ACHN (cell line): ENCODE measurements around the gene ALDH3B2.
"Not testable (repeated sequence)": the region's sequence is repeated elsewhere in the genome, so short reads cannot be mapped to it uniquely, and the experiment has no call there.

ENCODE experiments used
- DNase-seq: peaks from one replicate; pipeline ENCODE4 v3.0.0-alpha.2; 2015
- in situ Hi-C: cut with HindIII; loops from 2 replicates; pipeline ENCODE4 v1.10.0; 2017; ENCODE audit warnings: low sequenced_read_pairs, low pct_ligation_motif_present, low pct_unique_long_range_greater_than_20kb

The ALDH3B2 gene

DNA sequence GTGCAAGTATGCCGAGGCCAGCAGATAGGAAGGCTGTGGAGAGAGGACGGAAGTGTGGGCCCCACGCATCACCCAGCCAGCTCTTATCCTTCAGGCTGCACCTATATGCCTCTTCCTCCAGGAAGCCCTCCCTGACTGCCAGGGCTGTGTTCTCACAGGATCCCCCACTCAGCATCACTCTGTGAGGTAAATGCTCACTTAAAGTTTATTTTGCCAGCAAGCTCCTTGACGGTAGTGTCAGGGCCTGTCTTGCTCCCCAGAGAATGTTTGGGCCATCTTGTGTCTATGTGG lies 39.2 kb downstream of the ALDH3B2 start:
- no peak for DNase-seq
- in situ Hi-C loops: no loop called here

DNA sequence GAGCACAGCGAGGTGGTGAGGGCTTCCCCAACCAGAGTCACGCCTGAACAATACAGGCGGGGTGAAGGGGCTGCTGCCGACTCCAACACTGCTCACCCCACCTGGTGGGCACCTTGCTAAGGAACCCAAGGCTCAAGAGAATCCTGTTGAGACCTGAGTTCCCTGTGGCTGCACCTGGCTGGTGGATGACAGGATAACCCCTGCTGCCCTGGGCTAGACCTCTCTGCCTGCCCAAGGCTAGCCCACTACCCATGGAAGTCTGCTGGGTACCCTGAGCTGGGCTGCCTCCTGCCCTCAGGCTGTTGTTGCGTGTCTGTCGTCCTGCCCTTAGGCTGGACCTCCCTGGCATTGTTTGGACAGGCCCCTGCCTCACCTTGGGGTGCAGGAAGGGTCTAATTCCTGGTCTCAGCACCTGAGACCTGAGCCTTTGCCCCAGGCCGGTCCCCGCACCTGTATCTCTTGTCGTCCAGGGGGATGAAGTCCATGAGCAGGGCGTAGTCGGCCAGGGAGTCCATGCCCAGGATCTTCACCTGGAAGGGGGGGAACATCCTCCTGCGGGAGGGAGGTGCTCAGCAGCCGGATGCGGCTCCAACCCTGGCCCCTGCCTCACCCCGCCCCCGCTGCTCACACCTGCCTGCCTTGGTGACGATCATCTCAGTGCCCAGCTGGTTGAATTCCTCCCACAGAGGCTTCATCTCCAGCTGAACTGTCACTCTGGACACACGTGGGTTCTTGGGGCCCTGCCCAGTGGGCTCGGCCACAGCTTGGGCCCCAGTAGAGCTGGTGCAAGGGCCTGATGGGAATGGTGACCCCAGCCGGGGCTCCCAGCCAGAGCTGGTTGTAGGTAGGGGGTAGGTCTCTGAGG lies 39.8 kb downstream of the ALDH3B2 start:
- in situ Hi-C loops: no loop called here
- no peak for DNase-seq

DNA sequence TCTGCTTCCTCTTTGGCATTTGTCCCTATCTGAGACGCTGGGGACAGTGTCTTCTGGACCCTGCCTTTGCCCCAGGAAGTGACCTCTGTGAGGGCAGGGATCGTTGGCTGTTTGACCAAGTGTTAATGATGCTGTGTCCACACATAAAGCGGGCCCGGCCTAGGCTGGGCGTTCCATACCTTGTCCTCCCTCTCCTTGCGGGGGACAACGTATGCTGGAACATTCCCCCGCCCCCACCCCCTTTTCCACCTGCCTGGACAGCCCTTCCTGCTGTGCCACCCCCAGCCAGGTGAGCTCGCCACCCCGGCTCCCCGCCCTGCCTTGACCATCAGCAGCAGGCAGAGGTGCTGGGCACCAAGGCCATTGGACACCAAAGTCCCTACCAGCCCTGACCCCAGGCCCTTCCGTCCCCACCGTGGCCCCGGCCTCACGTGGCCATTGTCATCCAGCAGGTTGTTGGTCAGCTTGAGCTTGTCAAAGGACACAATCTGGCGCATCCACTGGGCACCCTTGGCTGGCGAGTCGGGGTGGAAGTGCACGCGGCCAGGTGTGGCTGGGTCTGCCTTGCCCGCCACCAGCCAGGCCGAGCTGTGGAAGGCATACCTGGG lies 40.6 kb downstream of the ALDH3B2 start:
- DNase-seq: no peak
- in situ Hi-C loops: no loop called here

DNA sequence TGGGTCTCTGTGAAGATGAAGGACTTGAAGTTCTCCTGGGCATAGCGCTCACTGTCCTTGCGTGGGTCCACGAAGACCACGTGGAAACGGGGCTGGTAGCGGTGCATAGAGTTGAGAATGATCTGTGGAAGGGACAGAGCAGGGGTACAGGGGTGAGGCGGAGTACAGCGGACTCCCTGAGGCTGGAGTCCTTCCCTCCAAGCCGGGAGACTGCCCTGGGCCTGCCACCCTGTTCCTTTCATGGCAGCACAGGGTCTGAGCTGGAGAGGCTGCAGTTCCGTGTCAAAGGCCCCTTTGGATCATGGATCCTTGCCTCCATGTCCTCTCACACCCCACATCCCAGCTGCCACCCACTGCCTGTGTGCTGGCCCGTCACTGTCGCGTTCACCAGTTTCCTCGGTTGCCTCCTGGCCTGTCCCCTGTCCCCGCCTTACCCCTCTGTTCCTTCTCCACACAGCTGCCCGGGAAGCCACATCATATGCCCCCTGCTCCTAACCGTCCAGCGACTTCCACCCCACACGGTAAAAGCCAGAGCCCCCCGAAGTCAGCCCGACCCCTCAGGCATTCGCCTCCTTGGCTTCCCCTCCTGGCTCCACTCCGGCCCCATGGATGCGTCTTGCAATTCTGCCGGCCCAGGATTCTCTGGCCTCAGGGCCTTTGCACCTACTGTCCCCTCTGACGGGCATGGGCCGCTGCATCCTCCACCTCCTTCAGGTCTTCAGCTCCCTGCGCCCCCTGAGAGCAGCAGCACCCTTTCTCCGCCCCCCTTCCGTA lies 41.3 kb downstream of the ALDH3B2 start:
- in situ Hi-C loops: no loop called here

DNA sequence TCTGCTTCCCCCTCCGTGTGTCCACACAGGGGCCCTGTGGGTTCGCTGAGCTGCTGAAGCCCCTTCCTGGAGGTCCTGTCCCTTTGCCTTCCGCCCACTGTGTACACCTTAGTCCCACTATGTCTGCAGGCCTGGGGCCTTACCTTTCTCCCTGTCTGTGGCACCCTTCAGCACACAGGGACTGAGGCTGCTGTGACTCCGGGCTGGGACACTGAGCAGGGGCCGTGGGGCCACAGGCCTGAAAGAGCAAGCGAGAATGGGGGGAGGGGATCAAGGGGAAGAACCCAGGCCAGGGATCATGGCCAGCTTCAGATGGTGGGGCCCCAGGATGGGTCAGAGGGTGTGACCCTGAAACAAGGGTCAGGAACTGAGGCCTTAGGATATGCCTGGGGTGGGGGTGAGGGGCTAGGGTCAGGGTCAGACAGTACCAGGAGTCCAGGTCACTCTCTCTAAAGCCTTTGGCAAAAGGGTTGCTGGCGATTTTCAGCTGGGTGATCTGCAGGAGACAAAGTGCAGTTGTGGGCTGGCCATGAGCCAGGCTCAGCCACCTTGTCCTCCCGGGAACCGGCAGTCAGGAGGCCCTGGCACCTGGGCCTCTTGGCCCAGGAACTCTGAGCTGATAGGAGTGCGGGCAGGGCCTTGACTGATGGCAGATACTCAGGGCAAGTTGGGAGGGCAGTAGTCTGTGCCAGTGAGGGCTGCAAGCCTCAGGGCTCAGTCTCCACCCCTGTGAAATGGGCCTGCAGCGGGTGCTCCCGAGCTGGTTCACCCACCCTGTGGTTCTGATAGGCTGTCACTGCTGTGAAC lies 42.0 kb downstream of the ALDH3B2 start:
- in situ Hi-C loops: no loop called here
- DNase-seq: no peak

More for the DNA sequence above, 41.3 kb downstream of the ALDH3B2 start:
- no peak for DNase-seq

DNA sequence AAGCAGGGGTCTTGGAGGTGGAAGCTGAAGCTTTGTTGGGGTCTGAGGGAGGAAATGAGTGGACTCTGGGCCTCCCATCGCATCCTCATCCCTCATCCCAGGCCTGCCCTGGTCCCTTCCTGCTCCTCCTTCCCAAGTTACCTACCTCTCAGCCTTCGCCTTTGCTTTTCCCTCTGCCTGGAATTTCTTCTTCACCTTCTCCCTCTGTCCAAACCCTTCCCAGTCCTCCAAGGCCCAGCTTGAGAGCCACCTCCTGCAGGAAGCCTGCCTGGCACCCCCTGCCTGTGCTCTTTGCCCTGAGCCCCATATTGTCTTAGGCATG lies 42.6 kb downstream of the ALDH3B2 start:
- in situ Hi-C loops: no loop called here
- no peak for DNase-seq

DNA sequence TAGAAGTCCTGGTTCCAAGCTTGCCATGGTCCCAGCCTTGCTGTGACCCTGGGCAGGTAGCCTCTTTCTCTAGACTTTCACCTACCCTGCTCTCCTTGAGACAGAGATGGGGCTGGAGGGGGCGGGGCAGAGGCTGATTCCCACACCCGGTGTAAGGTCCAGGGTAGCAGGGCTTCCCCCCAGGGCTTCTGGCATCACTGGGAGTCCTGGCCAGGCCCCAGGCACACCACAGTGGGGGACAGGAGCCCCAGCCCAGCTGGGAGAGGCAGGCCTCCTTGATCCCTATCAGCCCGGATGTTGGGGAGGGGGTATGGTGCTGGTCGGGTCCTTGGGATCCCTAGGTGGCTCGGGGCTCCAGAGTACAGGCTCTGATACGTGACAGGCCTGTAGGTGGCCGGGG lies 43.0 kb downstream of the ALDH3B2 start:
- in situ Hi-C loops: no loop called here
- no peak for DNase-seq

DNA sequence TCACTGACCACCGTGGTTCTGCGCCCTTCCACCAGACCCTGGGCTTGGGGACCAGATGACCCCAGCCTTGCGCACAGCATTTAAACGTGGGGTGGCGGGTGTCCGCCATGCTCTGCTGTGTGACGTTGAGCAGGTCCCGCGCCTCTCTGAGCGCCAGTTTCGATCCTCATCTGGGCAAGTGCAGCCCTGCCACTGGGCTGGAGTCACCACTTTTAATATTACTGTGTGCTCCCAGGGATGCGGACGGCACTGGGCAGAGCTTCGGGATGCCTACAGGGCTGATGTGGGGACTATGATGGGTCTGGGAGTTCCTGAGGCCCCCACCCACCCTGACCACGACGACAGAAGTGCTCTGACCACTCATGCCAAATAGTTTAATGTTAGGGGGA lies 43.5 kb downstream of the ALDH3B2 start:
- no peak for DNase-seq
- in situ Hi-C loops: no loop called here

DNA sequence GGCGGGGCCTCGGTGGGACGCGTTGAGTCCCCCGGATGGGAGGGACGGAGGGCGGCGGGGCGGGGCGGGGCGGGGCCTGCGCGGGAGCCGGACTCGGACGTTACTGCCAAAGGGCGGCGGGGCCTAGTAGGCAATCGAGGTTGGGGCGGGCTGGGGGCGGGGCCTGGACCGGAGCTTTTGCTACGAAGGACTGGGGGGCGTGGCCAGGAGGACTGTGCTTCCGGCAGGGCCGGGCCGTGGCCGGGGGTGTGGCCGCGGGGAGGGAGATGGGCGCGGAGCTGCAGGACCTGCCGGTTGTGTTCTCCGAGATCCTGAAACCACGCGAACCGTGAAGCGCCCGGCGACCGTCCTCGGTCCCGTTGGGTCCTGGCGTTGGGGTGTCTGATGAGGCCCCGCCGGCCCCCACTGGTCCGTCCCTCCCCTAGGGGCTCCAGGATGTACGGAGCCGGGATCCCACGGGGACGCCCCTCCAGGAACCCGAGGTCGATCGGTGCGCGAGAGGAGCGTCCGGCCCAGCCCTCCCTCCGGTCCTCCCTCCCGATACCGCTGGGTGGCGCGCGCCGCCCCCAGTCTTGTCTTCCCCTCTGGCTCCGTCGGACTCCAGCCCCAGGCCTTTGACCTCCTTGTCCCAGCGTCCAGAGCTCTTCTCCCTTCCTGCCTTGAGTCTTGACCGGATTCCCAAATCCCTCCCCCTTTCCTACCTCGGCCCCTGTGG lies 44.0 kb downstream of the ALDH3B2 start:
- peak; percentile 94 for DNase-seq
- in situ Hi-C loops: no loop called here

DNA sequence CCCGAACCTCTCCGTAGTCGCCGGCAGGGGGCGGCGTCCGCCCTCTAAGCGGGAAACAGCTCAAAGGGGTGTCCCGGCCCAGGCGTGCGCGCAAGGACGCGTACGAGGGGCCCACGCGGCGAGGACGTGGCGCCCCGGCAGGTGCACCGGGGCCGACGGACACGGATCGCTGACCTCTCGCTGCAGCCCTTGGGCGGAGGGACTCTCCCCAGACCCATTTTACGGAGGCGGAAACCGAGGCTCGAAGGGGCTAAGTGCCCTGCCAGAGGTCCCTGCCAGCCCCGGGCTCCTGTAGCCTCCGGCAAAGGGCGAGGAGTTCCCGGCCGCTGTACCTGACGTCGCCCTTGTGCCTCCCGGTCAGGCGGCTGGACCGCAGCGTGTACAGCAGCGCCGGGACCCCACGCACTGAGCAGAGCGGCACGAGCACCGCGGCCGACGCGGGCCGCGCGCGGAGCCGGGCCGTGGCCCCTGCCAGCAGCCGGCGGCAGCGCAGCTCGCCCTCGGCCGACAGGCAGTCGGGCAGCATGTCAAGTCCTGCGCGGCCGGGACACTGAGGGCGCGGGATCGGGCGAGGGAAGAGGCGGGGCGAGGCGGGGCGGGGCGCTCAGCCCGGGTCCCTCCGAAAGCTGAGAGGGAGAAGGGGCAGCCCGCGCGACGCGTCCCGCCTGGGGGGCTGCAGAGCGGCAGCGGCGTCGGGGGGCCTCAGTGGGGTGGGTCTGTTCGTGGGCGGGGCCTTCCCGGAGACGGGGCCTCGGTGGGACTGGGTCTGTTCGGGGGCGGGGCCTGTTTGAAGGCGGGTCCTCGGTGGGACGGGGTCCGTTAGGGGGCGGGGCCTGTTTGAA lies 44.8 kb downstream of the ALDH3B2 start, which contains the start of gene NUDT8:
NUDT8 (minus strand) TSS at position 552 of the 842 bp plus-strand sequence; CDS start at position 526, 26 bp downstream.
- peak; percentile 74 for DNase-seq
- in situ Hi-C loops: no loop called here

DNA sequence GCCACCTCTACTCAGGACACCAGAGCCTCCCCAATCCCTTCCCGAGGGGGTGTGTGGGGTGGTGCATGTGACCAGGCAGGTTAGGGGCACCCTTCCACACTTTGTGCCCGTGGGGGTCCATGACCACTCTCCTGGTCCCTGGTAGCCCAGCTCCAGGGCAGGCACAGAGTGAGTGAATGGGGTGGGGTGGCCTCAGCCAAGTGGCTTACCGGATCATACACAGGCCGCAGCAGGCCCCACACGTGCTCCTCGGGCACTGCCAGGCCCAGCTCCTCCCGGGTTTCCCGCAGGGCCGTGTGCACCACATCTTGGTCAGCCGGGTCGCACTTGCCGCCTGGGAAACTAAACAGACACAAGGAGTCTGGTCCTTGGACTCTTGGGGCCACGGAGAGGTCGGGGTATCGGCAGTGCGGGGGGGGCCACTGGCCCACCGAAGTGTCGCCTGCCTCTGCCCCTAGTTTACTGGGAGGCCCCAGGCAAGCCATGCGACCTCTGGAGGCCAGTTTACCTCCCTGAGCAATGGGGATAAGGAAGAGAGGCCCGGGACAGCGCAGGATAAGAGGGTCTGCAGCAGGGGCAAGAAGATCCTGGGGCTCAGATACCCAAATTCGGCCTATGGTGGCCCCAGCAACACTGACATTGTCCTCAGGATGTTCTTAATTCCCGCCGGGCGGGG lies 45.6 kb downstream of the ALDH3B2 start:
- no peak for DNase-seq
- in situ Hi-C loops: no loop called here

DNA sequence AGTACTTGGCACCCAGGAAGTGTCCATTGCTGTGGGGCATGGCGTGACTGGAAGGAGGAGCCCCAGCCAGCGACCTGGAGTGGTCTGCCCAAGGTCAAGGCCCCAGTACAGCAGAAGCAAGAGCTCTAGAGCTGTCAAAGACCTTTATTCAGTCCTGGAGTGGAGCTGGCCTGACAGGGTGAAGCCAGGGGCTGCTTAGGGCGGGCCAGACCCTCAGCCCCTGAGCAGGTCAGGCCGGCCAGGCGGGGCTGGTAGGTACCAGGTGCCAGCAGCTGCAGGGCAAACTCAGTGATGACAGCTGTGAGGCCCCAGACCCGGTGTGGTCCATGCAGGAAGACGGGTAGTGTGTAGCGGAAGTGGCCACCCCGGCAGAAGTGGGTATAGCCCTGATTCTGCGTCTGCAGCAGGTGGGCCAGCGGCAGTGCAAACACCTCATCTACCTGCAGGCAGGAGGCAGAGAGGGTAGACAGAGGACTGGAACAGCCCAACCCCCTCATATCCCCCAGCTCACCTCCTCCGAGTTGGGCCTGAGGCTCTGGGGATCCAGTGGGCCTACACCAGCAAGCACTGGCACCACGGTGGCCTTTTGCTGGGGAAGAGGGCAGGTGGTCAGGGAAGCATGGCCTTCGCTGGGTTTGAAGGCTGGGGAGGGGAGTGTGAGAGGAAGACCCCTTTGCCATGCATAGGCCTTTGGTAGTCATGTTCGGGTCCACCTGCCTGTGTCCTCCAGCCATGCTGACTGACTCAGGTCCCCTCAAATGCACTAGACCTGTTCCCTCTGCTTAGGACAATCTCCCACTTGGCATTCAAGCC lies 46.4 kb downstream of the ALDH3B2 start:
- no peak for DNase-seq

DNA sequence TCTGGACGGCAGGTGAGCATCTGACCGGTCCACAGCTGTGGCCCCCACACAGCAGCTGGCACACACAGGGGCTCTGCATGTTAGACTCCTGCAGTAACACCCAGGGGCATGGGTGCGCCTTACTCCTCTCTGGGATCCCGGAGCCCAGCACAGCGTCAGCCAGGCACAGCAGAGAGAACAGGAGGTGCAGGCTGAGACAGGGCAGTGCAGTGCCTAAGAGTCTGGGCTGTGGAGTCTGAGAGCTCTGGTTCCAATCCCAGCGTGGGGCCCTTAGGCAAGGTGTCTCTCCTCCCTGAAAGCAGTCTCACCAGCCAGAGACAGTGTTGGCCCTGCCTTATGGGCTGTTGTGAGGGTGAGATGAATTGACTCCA lies 47.0 kb downstream of the ALDH3B2 start:
- DNase-seq: no peak

More for the DNA sequence above, 46.4 kb downstream of the ALDH3B2 start:
- in situ Hi-C loops: no loop called here

DNA sequence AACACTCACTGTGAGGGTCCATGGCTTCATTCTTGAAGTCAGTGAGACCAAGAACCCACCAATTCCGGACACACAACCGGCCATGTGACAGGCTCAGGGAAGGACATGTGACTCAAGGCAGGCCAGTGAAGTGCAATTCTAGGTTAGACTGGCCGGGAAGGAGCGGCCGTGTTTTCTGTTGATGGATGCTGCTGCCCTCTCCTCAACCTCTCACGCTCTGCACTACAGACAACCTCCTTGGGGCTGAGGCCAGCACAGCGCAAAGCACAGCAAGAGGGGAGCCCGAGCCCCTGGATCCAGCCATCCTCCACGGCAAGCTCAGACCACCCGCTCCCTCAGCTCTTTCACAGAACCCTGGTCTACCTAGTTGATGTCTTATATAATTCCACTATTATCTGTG lies 47.5 kb downstream of the ALDH3B2 start:
- in situ Hi-C loops: no loop called here
- no peak for DNase-seq

More for the DNA sequence above, 47.0 kb downstream of the ALDH3B2 start:
- in situ Hi-C loops: no loop called here

DNA sequence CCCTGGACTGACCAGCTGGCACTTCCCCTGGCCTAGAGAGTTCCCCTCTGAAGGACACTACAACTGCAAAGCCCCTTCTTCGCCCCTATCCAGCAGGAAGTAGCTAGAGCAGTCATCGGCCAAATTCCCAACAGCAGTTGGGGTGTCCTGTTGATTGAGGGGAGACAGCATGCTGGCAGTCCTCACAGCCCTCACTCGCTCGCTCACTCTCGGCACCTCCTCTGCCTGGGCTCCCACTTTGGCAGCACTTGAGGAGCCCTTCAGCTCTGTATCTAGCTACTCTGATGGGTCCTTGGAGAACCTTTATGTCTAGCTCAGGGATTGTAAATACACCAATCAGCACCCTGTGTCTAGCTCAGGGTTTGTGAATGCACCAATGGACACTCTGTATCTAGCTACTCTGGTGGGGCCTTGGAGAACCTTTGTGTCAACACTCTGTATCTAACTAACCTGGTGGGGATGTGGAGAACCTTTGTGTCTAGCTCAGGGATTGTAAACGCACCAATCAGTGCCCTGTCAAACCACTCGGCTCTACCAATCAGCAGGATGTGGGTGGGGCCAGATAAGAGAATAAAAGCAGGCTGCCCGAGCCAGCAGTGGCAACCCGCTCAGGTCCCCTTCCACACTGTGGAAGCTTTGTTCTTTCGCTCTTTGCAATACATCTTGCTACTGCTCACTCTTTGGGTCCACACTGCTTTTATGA lies 48.1 kb downstream of the ALDH3B2 start:
- DNase-seq, in situ Hi-C loops: not testable (repeated sequence)

DNA sequence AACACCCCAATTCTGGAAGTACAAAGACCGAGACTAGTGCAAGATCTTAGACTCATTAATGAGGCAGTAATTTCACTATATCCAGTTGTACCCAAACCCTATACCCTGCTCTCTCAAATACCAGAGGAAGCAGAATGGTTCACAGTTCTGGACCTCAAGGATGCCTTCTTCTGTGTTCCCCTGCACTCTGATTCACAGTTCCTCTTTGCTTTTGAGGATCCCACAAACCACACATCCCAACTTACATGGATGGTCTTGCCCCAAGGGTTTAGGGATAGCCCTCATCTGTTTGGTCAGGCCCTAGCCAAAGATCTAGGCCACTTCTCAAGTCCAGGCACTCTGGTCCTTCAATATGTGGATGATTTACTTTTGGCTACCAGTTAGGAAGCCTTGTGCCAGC lies 50.6 kb downstream of the ALDH3B2 start:
- DNase-seq, in situ Hi-C loops: not testable (repeated sequence)
